ENCODE data around the gene PCED1A. TPM values are rescaled to one million over a fixed set of nuclear protein-coding genes. Genes with fewer than 3 reads are reported as not detected.
A peak's percentile ranks its signal among the peaks of the same experiment; 100 is the strongest.

PCED1A gene
- total and polyA plus RNA-seq, 9 of the 15 experiments (the other 6 are each of a cell fraction or from before 2014, with no cell fraction given) = 1.5 to 11.5 (median 5.9) TPM

- TF ChIP-seq ZNF121 (CRISPR knock-in tag; conservative IDR thresholded peaks at IDR 0.05) = peak; percentile 96
- no peak for TF ChIP-seq ZNF668 (CRISPR knock-in tag; IDR thresholded peaks at IDR 0.05)
- TF ChIP-seq RBM25 (IDR thresholded peaks at IDR 0.05; ENCODE audit: low read depth, low read length, severe bottlenecking) = peak; percentile 14
- no peak for TF ChIP-seq HES1 (IDR thresholded peaks at IDR 0.05; ENCODE audit: low read depth)
- no peak for DNase-seq (ENCODE audit: extremely low read depth in 1 of 4, low spot score in 3 of 4)
- H3K4me1 ChIP-seq (replicated peaks in 1 of 2; ENCODE audit: control insufficient read depth in 2 of 2, insufficient read depth in 2 of 2, low read length in 2 of 2) = peaks cover 12 to 35% of the 10 kb centered on the region in 2 experiments
- 0 out of 2 replicates have a peak, but pooled peaks cover 2% of the 10 kb centered on the region for H3K9me3 ChIP-seq (replicated peaks; ENCODE audit: control insufficient read depth, insufficient read depth, low read depth, low read length)
- FAIRE-seq = no peak
- no peak overlapping the region for H3K4me3 ChIP-seq
- H3K36me3 ChIP-seq (ENCODE audit: control insufficient read depth, insufficient read depth, low read length) = peaks cover 11% of the 10 kb centered on the region
- in situ Hi-C loops (cut with MboI) (no loop called here), intact Hi-C loops (cut with micrococcal nuclease) (no loop called here)
- no TSS peak for BruUV-seq (replicated peaks)
- ChIA-PET CTCF (ENCODE audit: low intra/inter-chr PET ratio) (no interaction called here), POLR2A (interaction anchor here (0.8 to 1.7 kb wide), 5 partner anchors 9 to 139 kb away, joined by 3 to 6 read pairs (median 4); no protein-coding TSS in a partner anchor)
- no peak overlapping the region for H2AFZ ChIP-seq (ENCODE audit: low read depth, low read length)
- H3K27me3 ChIP-seq (ENCODE audit: control insufficient read depth in 2 of 2, insufficient read depth in 2 of 2, low read length in 2 of 2) = no peaks in the 10 kb centered on the region
- H3K9me1 ChIP-seq (ENCODE audit: control insufficient read depth, insufficient read depth, low read length) = peaks cover 3% of the 10 kb centered on the region
- 82% methylated on average over 4 of the region's 4 CpGs for WGBS (ENCODE audit: insufficient coverage, low coverage, missing lambda C conversion rate)
- ATAC-seq = no peak
- no peak overlapping the region for H3K4me2 ChIP-seq (ENCODE audit: insufficient read depth, low read length)
- H3K79me2 ChIP-seq (ENCODE audit: control insufficient read depth, insufficient read depth, low read length) = peaks cover 94% of the 10 kb centered on the region
- H3K27ac ChIP-seq (ENCODE audit: extremely low read depth, low read depth, low read length) = no peak overlapping the region
- no peaks in the 10 kb centered on the region for H4K20me1 ChIP-seq (replicated peaks; ENCODE audit: control insufficient read depth, insufficient read depth, low read length)
- H3K9ac ChIP-seq (ENCODE audit: insufficient read depth in 1 of 2, low read depth in 2 of 2, low read length in 2 of 2) = no peak overlapping the region
These were observed 47.9 kb upstream of the PCED1A start for GRCh38 chr20:2888224-2888955.
